GDM1 (cell line): ENCODE data around the gene ASZ1.

Source experiments
- DNase-seq: peaks from one replicate; lab custom pipeline; 2025; lab: John Stamatoyannopoulos, UW

The ASZ1 gene

DNA sequence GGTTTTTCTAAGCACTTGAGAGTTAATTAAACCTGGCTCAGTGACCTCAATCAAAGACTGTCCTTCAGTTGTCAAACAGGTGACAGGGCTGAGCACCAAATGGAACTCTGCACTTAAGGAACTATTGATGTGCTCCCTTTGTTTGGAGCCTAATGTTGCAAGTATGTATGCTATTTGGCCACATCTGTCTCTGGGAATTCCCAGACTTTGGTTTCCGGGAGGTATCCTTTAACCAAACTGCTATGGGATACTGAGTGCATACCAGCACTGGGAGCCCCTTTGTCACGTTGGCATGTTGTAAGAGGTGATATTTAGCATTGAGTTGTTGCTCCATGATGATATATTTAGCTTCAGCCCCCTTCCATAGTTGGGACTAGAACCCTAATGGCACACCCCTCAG lies 25.2 kb downstream of the ASZ1 start:
- no peak for DNase-seq

DNA sequence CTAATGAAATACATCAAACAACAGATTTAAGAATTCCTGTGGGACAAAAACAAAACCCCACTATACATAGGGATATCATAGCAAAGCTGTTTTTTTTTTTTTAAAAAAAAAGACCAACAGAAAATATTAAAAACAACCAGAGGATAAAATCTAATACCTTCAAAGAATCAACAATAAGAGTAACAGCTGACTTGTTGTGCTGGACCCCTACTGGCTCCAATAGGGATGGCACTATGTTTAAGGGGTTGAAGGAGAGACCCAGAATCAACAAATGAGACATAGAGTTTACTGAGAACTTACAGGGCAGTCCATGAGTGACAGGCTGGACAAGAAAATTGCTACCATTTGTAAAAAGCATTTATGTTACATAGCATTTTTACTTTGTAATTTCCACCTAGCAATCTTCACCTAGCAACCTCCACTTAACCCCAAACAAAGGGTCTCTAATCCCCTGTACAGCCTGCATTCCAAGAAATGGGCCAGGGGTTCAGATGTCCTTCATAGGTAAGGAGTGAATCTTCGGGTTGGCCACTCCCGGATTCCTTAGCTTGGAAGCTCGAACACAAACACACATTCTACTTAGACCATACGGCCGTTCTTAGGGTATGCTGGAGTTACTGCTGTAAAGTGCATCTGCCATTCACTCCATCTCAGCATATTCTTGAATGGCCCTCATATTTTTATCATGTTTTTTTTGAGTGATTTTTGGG lies 25.8 kb downstream of the ASZ1 start:
- no peak for DNase-seq

DNA sequence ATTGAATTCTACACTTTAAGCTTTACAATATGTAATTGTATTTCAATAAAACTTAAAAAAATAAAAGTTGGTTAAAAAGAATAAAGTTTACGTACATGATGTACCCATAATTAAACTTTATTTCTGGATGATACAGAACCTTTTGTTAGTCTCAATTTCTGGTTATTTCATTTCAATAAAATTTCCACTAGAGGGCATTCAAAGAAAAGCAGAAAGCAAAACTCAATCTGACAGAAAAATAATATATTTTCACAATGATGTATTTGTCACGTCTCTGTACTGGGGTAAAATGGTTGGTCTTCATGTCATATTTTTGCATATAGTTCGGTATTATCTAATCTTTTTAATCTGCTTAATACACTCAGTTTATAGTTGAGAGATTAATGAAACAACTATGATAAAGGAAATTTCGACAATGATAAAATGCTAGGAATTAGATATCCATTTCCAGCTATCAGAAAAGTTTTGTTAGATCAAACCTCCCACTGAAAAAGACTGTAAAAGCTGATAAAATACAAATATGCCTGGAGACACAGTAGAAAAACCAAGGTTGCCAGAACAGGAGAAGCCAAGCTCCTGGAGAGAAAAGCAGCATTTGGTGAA lies 27.4 kb downstream of the ASZ1 start:
- no peak for DNase-seq

DNA sequence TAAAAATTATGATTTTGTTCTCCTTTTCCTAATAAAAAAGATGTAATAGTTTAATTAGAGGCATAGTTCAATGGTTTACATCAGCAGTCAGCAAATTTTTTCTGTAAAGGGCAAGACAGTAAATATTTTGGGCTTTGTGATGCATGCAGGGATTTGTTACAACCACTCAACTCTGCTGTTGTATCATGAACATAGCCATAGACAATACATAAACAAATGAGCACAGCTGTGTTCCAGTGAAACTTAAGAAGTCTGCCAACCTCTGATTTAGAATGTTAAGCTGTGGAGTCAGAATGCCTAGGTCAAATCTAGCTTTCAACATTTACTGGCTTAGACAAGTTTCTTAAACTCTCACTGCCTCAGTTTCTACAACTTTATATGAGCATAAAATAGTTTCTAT lies 31.6 kb downstream of the ASZ1 start:
- no peak for DNase-seq

DNA sequence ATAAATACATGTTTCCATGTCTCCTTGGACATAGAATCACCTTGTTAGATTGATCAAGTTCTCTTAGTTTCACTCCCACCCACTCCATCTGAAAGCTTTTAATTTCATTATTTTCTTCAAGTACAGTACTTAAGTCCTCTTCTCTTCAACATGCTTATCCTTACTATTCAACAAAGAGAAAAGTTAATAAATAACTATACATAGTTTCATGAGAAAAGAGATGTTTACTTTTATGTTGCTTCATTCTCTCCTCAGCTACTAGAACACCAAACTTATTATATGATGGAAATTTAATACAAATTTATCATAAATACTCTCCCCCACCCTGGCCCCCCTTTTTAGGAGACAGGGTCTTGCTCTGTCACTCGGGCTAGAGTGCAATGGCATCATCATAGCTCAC lies 33.5 kb downstream of the ASZ1 start:
- no peak for DNase-seq

DNA sequence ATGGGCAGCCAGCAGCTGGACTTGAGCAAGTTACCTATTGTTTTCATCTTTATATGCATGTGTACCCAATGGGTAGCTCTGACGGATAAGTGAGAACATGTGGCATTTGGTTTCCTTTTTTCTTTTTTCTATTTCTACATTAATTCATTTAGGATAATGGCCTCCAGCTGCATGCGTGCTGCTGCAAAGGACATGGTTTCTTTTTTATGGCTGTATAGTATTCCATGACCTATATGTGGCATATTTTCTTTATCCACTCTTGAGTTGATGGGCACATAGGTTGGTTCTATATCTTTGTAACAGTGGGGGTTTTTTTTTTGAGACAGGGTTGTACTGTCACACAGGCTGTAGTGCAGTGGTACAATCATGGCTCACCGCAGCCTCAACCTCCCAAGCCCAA lies 37.4 kb downstream of the ASZ1 start:
- no peak for DNase-seq

DNA sequence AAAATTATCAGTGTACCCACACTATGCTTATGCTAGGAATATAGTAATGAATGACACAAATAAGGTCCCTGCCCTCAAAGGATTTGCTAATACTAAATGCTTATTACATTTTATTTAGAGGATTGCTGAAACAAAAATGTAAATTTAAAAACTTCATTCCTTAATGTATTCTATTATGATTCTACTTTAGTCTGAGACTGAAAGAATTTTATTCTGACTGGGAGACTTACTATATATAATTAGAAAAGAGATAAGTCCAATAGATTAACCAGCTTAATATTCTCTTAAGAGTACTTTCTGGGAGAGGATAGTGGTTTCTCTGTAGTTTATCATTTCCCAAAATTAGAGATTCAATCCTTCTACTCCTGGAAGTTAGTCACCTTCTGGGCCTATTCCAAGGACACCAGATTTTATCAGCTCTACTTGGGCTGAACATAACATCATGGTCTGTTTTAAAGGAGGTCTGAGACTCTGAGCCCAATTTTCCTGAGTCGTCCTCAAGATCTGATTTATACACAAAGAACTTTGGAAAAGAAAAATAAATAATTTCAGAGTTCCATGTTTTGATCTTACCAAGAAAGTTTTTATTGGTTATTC lies 41.1 kb downstream of the ASZ1 start:
- no peak for DNase-seq

DNA sequence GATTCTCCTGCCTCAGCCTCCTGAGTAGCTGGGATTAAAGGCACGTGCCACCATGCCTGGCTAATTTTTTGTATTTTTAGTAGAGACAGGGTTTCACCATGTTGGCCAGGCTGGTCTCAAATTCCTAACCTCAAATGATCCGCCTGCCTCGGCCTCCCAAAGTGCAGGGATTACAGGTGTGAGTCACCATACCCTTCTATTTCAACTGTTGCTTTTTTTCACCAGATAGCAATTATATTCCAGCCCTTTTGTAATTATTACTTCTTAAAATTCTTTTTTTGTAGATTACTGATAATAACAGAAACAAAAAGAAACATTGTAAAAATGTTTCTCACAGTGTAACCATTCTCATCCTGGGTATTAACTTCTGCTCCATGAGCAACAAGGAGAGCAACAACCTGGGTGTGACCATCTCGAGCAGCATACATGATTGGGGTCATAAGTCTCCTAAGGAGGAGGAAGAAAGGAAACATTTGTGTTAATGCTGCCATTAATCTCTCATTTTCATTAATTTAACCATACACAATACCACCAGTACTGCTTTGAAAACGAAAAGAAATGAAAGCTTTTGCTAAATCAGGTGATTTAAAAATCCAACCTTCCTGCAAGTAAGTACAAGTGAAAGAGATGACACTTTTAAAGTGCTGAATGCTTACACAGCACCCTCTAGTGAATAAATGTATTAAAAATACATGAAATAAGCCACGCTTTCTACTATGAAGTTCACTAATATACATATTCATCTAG lies 41.8 kb downstream of the ASZ1 start:
- DNase-seq = no peak

DNA sequence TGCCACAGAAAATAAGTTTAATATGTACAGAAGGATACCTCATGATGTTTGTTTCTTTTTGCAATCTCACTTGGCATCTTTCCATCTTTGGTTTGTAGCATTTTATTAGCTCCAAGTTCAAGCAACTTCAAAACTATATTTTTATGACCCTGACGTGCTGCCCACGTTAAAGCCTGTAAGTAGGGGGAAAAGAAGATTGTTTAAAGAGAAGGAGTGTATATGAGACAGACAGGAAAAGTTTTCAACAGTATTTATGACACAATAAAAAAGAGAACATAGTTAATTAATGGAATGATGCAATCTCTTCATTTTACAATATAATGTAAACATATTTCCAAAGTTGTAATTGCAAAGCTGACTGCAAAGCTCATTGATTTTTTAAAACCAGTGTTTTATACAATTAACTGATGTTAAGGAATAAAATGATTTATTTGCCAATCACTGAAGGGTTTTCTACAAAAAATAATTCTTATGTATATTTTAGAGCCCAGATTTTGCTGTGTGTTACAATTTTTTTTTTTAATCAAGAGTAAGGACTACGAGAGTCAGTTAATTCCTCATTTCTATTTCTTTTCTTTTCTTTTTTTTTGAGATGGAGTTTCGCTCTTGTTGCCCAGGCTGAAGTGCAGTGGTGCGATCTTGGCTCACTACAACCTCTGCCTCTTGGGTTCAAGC lies 42.5 kb downstream of the ASZ1 start:
- no peak for DNase-seq

DNA sequence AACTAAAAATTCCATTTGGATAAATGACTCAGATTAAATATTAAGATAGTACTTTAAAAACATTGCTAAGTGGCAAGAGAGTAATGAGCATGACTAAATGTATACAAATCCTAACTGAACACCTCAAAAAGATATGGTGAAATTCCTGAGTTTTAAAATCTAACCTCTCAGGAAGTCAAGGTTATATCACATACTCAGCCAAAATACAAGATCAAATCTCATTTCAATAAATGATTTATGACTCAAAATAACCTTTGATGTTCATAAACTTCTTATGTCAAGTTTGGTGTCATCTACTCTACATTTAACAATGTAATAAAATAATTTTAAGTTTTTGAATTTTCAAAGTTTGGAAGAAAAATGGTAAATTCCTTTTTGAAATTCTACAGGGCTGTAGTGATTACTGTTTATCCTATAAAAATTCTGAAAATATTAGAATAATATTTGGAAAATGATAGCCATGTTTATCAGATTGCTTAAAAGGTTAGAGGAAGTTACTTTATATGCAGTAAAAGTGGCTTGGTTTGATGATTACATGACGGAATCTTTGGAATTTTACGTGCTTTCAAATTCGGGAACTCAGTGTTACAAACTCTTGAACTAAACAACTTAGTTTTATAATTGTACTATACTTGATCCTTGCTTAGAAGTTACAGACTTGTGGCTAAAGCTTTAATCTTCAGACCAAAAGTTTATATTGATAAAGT lies 43.7 kb downstream of the ASZ1 start:
- no peak for DNase-seq

DNA sequence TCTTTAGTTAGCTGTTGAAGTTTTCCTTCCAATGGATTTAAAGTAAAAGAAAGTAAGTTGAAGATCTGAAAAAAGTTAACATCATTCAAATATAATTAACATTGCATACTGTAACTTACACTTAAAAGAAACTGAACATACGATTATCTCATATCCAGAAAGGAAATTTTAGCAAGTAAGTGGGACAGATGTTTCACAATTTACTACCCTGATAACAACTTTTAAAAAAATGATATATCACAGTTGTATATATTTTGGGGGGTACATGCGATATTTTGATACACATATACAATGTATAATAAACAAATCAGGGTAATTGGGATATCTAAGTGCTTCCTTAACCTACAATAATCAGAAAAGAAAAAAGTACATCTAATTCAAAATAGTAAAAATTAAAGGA lies 44.2 kb downstream of the ASZ1 start:
- no peak for DNase-seq

DNA sequence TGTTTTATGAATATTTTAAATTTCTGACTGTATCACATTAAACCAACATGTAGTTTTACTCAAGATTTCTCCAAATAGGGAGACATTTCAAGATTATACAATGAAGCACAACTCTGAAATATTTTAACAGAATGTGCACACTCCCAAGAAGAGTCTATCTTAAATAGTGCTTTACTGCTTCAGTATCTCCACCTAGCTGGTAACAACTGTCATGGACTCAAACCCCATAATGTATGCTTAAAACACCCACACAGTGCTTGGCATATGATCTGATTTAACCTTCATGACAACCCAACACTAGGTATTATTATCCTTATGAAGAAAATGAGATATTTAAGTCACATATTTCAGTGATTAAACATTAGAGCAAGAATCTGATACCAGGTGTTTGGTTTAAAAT lies 45.9 kb downstream of the ASZ1 start:
- DNase-seq = no peak

DNA sequence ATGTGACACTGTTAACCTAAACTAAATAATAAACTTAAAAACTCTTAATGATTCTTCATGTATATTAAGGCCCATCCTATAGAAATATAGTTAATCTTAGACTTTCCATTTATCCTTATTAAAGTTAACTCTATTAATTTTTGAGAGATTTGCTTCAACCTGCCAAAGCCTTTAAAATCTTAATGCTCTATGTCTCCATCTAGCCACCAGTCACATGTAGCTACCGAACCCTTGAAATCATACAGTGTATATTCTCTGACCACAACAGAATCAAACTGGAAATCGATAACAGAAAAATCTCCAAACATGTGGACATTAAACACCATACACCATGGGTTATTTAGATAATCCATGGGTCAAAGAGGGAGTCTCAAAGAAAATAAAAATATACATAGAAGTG lies 51.9 kb downstream of the ASZ1 start:
- no peak for DNase-seq

DNA sequence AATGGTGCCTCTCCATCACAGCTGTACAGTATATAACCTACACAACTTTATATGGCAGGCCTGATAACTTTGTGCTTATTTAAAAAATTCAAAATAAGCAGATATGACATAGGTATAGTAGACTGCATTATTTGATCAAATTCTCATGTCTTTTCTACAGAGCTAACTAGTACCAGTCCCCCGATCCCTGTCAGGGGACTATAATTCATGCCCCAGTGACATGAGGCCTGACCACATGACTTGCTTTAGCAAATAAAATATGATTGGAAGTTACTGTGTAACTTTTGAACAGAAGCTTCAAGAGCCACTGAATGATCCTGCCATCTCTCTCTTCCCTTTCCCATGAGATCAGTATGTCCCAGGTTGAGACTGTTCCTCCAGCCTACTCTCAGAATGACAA lies 55.2 kb downstream of the ASZ1 start:
- no peak for DNase-seq

DNA sequence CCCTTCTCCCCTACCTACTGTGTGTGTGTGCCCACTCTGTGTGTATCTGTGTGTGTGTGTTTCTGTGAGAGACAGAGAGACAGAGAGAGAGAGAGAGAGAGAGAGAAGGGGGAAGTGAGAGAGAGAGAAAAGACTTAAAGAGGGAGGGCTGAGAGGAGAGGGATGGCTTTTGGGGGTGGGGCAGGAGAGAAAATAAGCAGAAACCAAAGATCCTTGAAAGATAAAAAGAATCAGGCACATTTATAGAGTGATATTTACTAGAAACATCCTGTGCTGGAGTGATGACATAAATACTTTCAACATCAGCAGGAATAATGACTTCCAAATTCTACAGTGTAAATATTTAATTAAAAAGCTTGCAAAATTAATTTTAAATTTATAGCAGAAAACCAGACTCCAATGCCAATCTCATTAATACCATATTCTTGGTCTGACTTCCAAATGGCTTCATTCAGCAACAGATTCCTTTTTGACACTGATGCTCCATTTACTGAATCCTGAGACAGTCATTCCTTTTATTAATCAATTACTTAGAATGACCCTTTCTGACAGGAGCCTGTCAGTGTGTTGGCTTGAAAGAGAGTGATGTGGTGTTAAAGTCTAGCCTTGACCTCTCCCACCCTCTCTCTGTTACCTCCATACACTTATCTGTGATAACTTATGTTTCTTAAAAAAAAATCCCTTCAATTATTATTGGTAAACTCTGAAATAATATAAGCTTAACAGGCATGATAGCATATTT lies 62.8 kb downstream of the ASZ1 start:
- no peak for DNase-seq

DNA sequence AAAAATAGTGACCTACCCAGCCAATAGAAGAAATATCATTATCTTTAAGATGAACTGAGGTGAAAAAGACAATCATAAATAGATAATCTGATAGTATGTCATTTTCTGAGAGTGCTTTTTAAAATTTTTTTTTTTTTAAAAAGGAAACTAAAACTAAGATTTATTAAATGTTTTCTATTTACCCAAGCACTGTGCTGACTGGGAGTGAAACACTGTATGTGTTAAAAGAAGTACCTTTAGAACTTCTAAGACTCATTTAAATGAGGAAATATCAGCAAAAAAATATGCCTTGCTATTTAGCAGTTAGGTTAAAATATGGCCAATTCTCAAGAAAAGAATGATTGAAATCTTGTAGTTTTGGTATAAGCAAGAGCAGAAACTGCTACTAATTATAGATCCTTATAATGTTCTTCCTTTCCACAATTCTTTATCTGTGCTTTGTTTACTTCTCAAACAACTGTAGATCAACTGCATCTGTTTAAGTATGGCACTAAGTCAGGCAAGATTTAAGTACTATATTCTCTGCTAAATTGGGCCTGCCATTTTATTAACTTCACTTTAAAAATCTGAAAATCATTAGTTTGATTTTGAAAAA lies 64.9 kb downstream of the ASZ1 start:
- DNase-seq = no peak

DNA sequence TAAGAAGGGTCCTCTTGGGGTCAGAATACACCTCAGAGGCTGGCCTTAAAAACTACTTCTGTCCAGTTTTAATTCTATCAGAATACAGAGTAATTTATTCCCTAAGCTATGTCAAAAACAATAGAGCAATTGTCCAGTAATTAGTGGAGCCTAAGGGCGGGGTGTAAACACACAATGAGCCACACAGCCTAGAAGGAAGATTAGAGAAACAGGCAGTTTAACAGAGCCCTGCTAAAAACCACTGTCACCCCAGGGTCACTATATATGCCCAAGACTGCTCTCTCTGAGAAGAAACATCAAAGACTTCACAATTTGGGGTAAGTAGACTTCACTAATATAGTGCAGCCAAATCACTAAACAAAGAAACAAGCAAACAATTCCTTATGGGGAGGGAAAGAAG lies 77.3 kb downstream of the ASZ1 start:
- no peak for DNase-seq

DNA sequence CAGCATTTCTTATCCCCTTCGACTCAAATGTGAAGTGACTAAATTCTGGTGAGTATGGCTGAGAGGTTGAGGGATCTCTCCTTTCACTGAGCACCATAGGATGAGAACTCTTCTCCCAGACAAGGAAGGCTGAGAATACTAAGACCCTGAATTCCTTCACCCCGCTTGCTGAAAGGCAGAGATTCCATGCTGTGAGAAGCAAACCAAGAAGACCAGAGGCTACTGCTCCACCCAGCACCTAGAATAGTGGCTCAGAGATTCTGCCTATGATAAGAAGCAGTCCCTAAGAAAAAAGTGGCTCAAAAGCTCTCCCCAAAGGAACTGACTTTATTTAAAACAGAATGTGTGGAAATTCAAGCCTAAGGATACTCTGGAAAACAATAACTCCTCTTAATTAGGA lies 77.7 kb downstream of the ASZ1 start:
- DNase-seq = no peak

DNA sequence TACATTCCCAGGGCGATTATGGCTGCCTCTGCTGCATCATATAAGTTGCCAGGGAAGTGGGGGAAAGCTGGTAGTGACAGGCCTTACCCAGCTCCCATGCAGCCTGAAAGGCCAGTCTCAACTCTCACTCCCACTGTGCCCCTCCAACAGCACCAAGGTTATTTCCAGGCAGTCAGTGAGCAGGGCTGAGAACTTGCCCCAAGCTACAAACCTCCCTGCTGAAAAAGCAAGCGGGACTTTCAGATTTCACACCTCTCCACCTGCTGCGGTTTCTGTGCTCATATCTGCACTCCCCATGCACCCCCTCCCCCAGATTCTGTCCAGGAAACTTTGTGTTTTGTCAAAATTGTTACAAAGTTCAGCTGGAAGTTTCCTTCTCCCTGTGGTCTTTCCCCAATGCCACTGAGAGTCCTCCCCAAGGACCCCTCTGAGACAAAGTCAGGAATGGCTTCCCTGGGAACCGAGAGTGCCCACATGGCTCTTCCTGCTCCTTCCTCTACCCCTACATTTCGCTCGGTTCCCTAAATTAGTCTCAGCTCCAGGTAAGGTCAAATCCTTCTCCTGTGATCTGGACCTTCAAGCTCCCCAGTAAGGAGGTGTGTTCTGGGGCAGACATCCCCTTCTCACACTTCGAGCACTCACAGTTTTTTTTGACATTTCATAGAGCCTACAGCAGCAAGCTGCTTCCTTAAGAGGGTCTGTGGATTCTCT lies 79.2 kb downstream of the ASZ1 start:
- DNase-seq = no peak

DNA sequence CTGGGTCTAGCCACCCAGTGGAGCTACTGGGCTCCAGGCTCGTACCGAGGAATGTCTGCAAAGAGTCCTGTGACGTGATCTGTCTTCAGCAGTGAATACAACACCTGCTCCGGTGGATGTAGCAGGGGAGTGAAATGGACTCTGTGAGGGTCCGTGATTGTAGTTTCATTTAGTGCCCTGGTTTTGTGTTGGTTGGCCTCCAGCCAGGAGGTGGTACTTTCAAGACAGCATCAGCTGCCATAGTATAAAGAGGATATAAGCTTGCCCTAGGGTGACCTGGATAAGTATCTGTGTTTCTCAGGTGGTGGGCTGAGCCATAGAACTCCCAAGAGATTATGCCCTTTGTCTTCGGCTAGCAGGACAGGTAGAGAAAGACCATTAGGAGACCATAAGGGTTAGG lies 79.8 kb downstream of the ASZ1 start:
- DNase-seq = no peak
